Measurements from ENCODE around the gene UBAC2. TPM values are rescaled to one million over a fixed set of nuclear protein-coding genes. Genes with fewer than 3 reads are reported as not detected.

UBAC2 gene
- total RNA-seq, 1 experiment from 2014 or later = 103 TPM

DNA sequence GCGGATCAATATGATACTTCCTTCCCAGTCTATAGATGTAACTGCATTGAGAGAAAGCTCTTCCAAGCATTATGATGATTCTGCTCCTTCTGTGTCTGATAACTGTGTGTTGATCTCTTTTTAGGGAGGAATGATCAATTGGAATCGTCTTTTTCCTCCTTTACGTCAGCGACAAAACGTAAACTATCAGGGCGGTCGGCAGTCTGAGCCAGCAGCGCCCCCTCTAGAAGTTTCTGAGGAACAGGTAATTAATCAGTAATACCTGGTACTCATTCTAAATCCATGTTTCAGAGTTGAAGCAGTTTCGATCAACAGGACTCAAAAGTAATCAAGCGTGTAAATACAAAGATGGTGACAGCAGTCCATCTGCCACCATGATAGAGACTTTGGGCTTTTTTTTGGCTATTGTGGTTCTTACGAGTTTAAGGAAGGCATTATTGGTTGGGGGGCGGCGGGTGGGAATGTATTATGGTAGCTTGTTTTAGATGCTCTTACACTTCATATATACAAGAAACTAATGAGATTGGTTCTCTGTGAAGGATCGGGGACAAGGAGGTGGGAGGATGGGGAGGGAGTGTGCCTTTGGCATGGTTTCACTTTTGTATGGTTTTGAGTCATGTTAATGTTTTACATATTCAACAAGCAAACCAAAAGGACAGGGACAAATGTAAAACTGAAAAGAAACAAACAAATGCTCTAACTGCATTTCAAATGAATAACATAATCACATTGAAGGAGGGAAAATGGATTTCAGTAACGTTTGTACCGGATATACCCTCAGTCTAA lies 167.2 kb downstream of the UBAC2 start:
- Mint-ChIP-seq H3K27ac (ENCODE audit: unreplicated experiment) (no peak overlapping the region), H3K4me1 (ENCODE audit: low read depth, unreplicated experiment) (no peaks in the 10 kb centered on the region), H3K27me3 (ENCODE audit: insufficient read depth, unreplicated experiment) (no peaks in the 10 kb centered on the region), H3K4me3 (ENCODE audit: unreplicated experiment) (no peak overlapping the region), H3K9me3 (ENCODE audit: unreplicated experiment) (no peaks in the 10 kb centered on the region), H3K36me3 (ENCODE audit: insufficient read depth, unreplicated experiment) (peaks cover 41% of the 10 kb centered on the region)
- TF ChIP-seq, protein P1, sequence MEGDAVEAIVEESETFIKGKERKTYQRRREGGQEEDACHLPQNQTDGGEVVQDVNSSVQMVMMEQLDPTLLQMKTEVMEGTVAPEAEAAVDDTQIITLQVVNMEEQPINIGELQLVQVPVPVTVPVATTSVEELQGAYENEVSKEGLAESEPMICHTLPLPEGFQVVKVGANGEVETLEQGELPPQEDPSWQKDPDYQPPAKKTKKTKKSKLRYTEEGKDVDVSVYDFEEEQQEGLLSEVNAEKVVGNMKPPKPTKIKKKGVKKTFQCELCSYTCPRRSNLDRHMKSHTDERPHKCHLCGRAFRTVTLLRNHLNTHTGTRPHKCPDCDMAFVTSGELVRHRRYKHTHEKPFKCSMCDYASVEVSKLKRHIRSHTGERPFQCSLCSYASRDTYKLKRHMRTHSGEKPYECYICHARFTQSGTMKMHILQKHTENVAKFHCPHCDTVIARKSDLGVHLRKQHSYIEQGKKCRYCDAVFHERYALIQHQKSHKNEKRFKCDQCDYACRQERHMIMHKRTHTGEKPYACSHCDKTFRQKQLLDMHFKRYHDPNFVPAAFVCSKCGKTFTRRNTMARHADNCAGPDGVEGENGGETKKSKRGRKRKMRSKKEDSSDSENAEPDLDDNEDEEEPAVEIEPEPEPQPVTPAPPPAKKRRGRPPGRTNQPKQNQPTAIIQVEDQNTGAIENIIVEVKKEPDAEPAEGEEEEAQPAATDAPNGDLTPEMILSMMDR (IDR thresholded peaks at IDR 0.05; ENCODE audit: insufficient read depth in 1 of 2, low read depth in 1 of 2, low read length in 1 of 2, severe bottlenecking in 1 of 2, unreplicated experiment in 1 of 2) = no peak
- no peaks in the 10 kb centered on the region for H3K9me3 ChIP-seq
- POLR2A ChIA-PET = no interaction called here
- H3K36me3 ChIP-seq (ENCODE audit: control insufficient read depth, insufficient read depth, low read length) = peaks cover 2% of the 10 kb centered on the region; the same call in 1 of the 2 replicates
- H3K4me3 ChIP-seq (ENCODE audit: low read depth, low read length) = no peak overlapping the region
- no peak for DNase-seq
- BruUV-seq (replicated peaks) = no TSS peak
- H3K4me1 ChIP-seq = no peaks in the 10 kb centered on the region
- intact Hi-C loops (cut with micrococcal nuclease; ENCODE audit: unreplicated experiment) = no loop called here
- CTCF ChIA-PET = interaction anchor here (0.5 kb wide), 1 partner anchor 166 kb away, joined by 3 read pairs; no protein-coding TSS in a partner anchor
- H3K27me3 ChIP-seq (replicated peaks; ENCODE audit: control insufficient read depth, insufficient read depth, low read length) = no peaks in the 10 kb centered on the region

DNA sequence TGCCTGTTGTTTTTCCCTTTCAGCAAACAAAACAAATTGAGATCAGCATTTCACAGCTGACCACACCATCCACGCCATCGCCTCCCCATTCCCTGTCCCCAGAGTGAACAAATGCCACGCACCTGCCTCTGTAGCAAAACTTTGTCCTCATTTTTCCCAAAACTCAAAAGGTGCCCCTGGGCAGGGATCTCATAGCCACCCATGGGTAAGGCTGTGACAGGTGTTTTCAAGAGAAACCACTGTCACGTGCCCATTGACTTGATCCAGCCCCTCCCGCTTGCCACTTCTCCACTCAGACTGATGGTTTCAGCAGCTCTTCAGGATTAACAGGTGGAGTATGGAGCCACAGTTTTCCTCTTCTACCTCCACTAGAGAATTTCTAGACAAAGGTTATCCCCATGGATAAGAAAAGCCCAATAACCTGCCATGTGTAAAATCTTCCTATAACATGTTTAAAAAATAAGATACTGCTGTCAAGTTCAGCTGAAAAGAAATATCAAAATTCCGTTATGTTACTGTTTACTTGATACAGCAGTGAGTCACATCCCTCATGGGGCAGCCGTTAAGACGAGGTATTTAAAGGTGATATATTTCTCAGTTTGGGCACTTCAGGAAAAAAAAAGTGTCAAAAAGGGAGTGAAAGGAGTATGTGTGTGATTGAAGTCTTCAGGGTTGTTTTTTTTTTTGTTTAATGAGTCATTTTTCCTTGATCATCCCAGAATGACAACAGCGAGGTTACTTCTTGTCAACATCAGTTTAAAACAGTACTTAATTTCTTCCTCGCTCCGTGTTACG lies 170.0 kb downstream of the UBAC2 start:
- CTCF ChIA-PET = no interaction called here
- peaks cover 59% of the 10 kb centered on the region for H3K36me3 Mint-ChIP-seq (ENCODE audit: insufficient read depth, unreplicated experiment)
- Histone ChIP-seq H3K9me3 (no peaks in the 10 kb centered on the region), H3K36me3 (ENCODE audit: control insufficient read depth, insufficient read depth, low read length) (peaks cover 2% of the 10 kb centered on the region; the same call in 1 of the 2 replicates), H3K4me3 (ENCODE audit: low read depth, low read length) (no peak overlapping the region), H3K4me1 (no peaks in the 10 kb centered on the region), H3K27me3 (replicated peaks; ENCODE audit: control insufficient read depth, insufficient read depth, low read length) (no peaks in the 10 kb centered on the region)
- intact Hi-C loops (cut with micrococcal nuclease; ENCODE audit: unreplicated experiment) = no loop called here
- DNase-seq = peak in 1 of 2 experiments; percentile 16
- H3K27me3 Mint-ChIP-seq (ENCODE audit: insufficient read depth, unreplicated experiment) = no peaks in the 10 kb centered on the region
- H3K9me3 Mint-ChIP-seq (ENCODE audit: unreplicated experiment) = no peaks in the 10 kb centered on the region
- TF ChIP-seq, protein P1 (IDR thresholded peaks at IDR 0.05; ENCODE audit: insufficient read depth in 1 of 2, low read depth in 1 of 2, low read length in 1 of 2, severe bottlenecking in 1 of 2, unreplicated experiment in 1 of 2) = no peak
- no TSS peak for BruUV-seq (replicated peaks)
- H3K4me1 Mint-ChIP-seq (ENCODE audit: low read depth, unreplicated experiment) = no peaks in the 10 kb centered on the region
- H3K4me3 Mint-ChIP-seq (ENCODE audit: unreplicated experiment) = no peak overlapping the region
- no peak overlapping the region for H3K27ac Mint-ChIP-seq (ENCODE audit: unreplicated experiment)
- POLR2A ChIA-PET = no interaction called here

DNA sequence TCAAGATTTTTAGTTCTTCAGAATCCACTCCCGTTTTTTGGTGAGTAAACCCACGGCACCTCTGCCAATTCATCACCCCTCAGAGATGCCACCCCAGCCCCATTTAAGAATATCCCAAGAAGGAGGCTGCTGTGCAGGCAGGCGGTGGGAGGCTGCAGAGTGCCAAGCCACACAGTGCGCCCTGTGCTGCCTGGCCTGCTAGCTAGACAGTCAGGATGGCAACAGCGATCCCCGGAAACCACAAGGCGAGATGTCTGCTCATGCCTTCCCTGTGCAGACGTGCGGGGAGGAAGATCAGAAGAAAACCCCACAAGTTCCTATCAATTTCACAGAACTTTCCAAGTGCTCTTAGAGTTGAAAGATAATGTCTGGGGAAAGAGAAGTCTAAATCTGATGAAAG lies 171.3 kb downstream of the UBAC2 start:
- no TSS peak for BruUV-seq (replicated peaks)
- Mint-ChIP-seq H3K27ac (ENCODE audit: unreplicated experiment) (no peak overlapping the region), H3K4me1 (ENCODE audit: low read depth, unreplicated experiment) (no peaks in the 10 kb centered on the region), H3K27me3 (ENCODE audit: insufficient read depth, unreplicated experiment) (no peaks in the 10 kb centered on the region), H3K4me3 (ENCODE audit: unreplicated experiment) (no peak overlapping the region), H3K9me3 (ENCODE audit: unreplicated experiment) (no peaks in the 10 kb centered on the region), H3K36me3 (ENCODE audit: insufficient read depth, unreplicated experiment) (peaks cover 64% of the 10 kb centered on the region)
- no peak overlapping the region for H3K4me3 ChIP-seq (ENCODE audit: low read depth, low read length)
- no peaks in the 10 kb centered on the region for H3K9me3 ChIP-seq
- intact Hi-C loops (cut with micrococcal nuclease; ENCODE audit: unreplicated experiment) = no loop called here
- H3K36me3 ChIP-seq (ENCODE audit: control insufficient read depth, insufficient read depth, low read length) = peaks cover 2% of the 10 kb centered on the region; the same call in 1 of the 2 replicates
- POLR2A ChIA-PET = interaction anchor here (0.6 kb wide), 1 partner anchor 127 kb away, joined by 3 read pairs; no protein-coding TSS in a partner anchor
- H3K27me3 ChIP-seq (replicated peaks; ENCODE audit: control insufficient read depth, insufficient read depth, low read length) = no peaks in the 10 kb centered on the region
- H3K4me1 ChIP-seq = no peaks in the 10 kb centered on the region
- DNase-seq = no peak
- CTCF ChIA-PET = no interaction called here
- TF ChIP-seq, protein P1 (IDR thresholded peaks at IDR 0.05; ENCODE audit: insufficient read depth in 1 of 2, low read depth in 1 of 2, low read length in 1 of 2, severe bottlenecking in 1 of 2, unreplicated experiment in 1 of 2) = no peak
